Kidney (tissue), 14 donors: Measurements from ENCODE around the gene TIAL1. TPM values are rescaled to one million over a fixed set of nuclear protein-coding genes. Genes with fewer than 3 reads are reported as not detected.

ENCODE experiments used
- DNase-seq, 5 donors: peaks; one replicate each; pipeline ENCODE4 v3.0.0-alpha.2; 2013 to 2020
- FAIRE-seq: peaks from 2 replicates; lab custom pipeline; 2012; peaks lifted over from hg19 to GRCh38; lab: Jason Lieb, UNC
- H3K27ac ChIP-seq, 2 donors: one replicate each; pipeline ENCODE4 v1.7.0; 2013; ENCODE audit warnings: low read depth in 2 of 2, low read length in 2 of 2, inconsistent platforms in 1 of 2
- H3K27me3 ChIP-seq: one replicate; pipeline ENCODE4 v1.7.1; 2013; ENCODE audit warnings: low read length, inconsistent platforms; ENCODE audit not compliant: control insufficient read depth, insufficient read depth
- H3K36me3 ChIP-seq, 3 donors: one replicate each; pipeline versions ENCODE4 v1.7.0 to v1.7.1; 2013; ENCODE audit warnings: low read length in 3 of 3, control low read depth in 1 of 3, inconsistent platforms in 1 of 3; ENCODE audit not compliant: insufficient read depth in 3 of 3, control insufficient read depth in 2 of 3
- H3K4me1 ChIP-seq, 3 donors: one replicate each; pipeline versions ENCODE4 v1.7.0 to v1.7.1; 2013; ENCODE audit warnings: low read length in 3 of 3, inconsistent platforms in 1 of 3, low read depth in 1 of 3; ENCODE audit not compliant: control insufficient read depth in 2 of 3, insufficient read depth in 2 of 3
- H3K4me3 ChIP-seq, 3 donors: one replicate each; pipeline versions ENCODE4 v1.7.0 to v1.8.1; 2013; ENCODE audit warnings: low read length in 3 of 3, control low read depth in 1 of 3, inconsistent platforms in 1 of 3
- H3K9ac ChIP-seq, 3 donors: one replicate each; pipeline versions ENCODE4 v1.7.0 to v1.7.1; 2013; ENCODE audit warnings: low read length in 3 of 3, control low read depth in 1 of 3, inconsistent platforms in 1 of 3
- H3K9me3 ChIP-seq, 3 donors: one replicate each; pipeline versions ENCODE4 v1.7.0 to v1.7.1; 2013; ENCODE audit warnings: low read length in 3 of 3, control low read depth in 1 of 3, inconsistent platforms in 1 of 3; ENCODE audit not compliant: control insufficient read depth in 2 of 3, insufficient read depth in 1 of 3
- intact Hi-C: fragments of 100-400 bp; cut with DNase I; formaldehyde crosslinking; loops from one replicate; pipeline ENCODE4 v1.11.1; 2022
- polyA plus RNA-seq: library from polyadenylated mRNA; stranded (reverse); fragments of 350-450 nt; fragmentation: Illumina TruSeq; extraction: RNeasy Lipid Tissue Mini Kit (QIAGEN cat#74804); gene quantifications from one replicate; pipeline ENCODE4 v1.2.3, GENCODE V29; 2014; ENCODE audit warnings: low read depth, low replicate concordance; ENCODE audit not compliant: insufficient read depth
- total RNA-seq: library from RNA; stranded (reverse); fragmentation: NEBNext Ultra II Directional; extraction: Animal tissue kit (Norgen Biotek cat#: 25700); gene quantifications from one replicate; pipeline ENCODE4 v1.2.1, GENCODE V29; 2021
- TF ChIP-seq, protein P1 (sequence below): IDR thresholded peaks from 3 replicates; pipeline ENCODE4 v1.5.1; 2012; ENCODE audit warnings: mild to moderate bottlenecking, moderate library complexity, borderline replicate concordance; ENCODE audit not compliant: insufficient read depth; ENCODE audit errors: extremely low read depth
- donor health status: control.
- donor health status: control.
- donor health status: control.
- donor health status: control.
- donor health status: control.
- donor health status: DM: yes; HTN: yes; CAD: no.
- donor health status: Normal renal cell carcinoma (clear cell type).

TIAL1 gene
- total and polyA plus RNA-seq, 2 donors from 2014 or later = 46.7 to 88.8 TPM

DNA sequence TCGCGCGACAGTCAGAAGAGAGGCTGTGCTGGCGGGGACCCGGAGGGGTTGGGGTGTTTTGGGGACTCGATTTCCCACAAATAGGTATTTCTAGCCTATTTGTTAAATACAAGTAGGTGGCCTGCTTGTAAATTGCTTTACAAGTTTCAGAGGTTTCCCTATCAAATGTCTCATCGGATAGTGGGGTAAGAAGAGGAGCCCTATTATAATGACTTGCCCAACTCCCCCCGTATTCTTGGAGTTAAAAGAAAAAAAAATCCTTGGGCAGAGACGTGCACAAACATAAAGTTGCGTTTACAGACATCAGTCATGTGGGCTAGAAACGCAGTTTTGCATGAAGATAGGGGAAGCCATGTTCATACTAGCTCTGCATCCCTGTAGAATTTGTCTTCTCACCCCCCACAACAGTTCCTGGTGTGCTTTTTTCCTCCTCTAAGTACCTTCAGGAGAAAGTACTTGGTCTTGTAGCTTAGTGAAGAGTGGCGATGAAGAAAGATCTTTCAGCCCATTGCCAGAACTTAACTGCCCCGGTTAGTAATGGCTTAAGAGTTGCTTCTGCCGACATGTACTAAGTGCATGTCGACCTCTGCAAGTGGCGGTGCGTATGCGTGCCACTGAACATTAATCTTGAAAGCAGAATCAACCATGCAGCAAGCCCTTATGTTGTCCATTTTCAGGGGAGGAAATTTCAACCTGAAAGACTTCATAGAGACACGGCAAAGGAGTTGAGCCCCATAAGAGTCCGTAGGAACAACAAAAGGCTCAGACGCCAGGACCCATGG lies 832 bp upstream of the TIAL1 start:
- DNase-seq = peak in 2 of 5 donors; percentile 25 to 37
- intact Hi-C loops = no loop called here
- H3K4me3 ChIP-seq = peak overlapping the region; percentile 43 to 93 (median 85)

GRCh38 chr10:119595676-119596515 lies 868 bp downstream of the TIAL1 start:
- H3K27me3 ChIP-seq = no peaks in the 10 kb centered on the region
- H3K4me3 ChIP-seq = peak overlapping the region; percentile 87 to 93 (median 92)
- H3K27ac ChIP-seq = peak overlapping the region; percentile 97 to 99
- TF ChIP-seq, protein P1, sequence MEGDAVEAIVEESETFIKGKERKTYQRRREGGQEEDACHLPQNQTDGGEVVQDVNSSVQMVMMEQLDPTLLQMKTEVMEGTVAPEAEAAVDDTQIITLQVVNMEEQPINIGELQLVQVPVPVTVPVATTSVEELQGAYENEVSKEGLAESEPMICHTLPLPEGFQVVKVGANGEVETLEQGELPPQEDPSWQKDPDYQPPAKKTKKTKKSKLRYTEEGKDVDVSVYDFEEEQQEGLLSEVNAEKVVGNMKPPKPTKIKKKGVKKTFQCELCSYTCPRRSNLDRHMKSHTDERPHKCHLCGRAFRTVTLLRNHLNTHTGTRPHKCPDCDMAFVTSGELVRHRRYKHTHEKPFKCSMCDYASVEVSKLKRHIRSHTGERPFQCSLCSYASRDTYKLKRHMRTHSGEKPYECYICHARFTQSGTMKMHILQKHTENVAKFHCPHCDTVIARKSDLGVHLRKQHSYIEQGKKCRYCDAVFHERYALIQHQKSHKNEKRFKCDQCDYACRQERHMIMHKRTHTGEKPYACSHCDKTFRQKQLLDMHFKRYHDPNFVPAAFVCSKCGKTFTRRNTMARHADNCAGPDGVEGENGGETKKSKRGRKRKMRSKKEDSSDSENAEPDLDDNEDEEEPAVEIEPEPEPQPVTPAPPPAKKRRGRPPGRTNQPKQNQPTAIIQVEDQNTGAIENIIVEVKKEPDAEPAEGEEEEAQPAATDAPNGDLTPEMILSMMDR = no peak
- peak overlapping the region; percentile 80 to 95 (median 91) for H3K9ac ChIP-seq
- no peak for FAIRE-seq
- H3K4me1 ChIP-seq = peaks cover 0 to 22% (median 21%) of the 10 kb centered on the region in 3 donors
- H3K36me3 ChIP-seq = no peaks in the 10 kb centered on the region
- no peaks in the 10 kb centered on the region for H3K9me3 ChIP-seq
- intact Hi-C loops = no loop called here
- peak; percentile 16 to 84 (median 60) for DNase-seq

More for the DNA sequence above, 832 bp upstream of the TIAL1 start:
- Histone ChIP-seq H3K27me3 (no peaks in the 10 kb centered on the region), H3K4me1 (peaks cover 0 to 18% (median 17%) of the 10 kb centered on the region in 3 donors), H3K27ac (no peak overlapping the region), H3K9ac (peak overlapping the region in 2 of 3 donors; percentile 66 to 77), H3K36me3 (no peaks in the 10 kb centered on the region), H3K9me3 (no peaks in the 10 kb centered on the region)
- FAIRE-seq = no peak
- TF ChIP-seq, protein P1 = no peak

GRCh38 chr10:119595134-119595675 lies 1.6 kb downstream of the TIAL1 start:
- peak overlapping the region in 2 of 3 donors; percentile 61 to 91 for H3K9ac ChIP-seq
- H3K27ac ChIP-seq = peak overlapping the region in 1 of 2 donors; percentile 97
- intact Hi-C loops = no loop called here
- H3K9me3 ChIP-seq = no peaks in the 10 kb centered on the region
- no peaks in the 10 kb centered on the region for H3K27me3 ChIP-seq
- TF ChIP-seq, protein P1 = no peak
- H3K4me1 ChIP-seq = peaks cover 0 to 22% (median 21%) of the 10 kb centered on the region in 3 donors
- FAIRE-seq = no peak
- DNase-seq = peak in 1 of 5 donors; percentile 36
- H3K36me3 ChIP-seq = no peaks in the 10 kb centered on the region
- H3K4me3 ChIP-seq = peak overlapping the region; percentile 87 to 93 (median 92)
